B cell (primary cell): Measurements from ENCODE around the gene NFE2. TPM values are rescaled to one million over a fixed set of nuclear protein-coding genes. Genes with fewer than 3 reads are reported as not detected.

Source experiments
- ATAC-seq: fragments of 200-7000 bp; cut with Tn5 transposase; one replicate; pipeline ENCODE4 v1.10.0; 2021; ENCODE audit warnings: low read depth, mild to moderate bottlenecking, moderate number of reproducible peaks, moderate library complexity
- CTCF ChIA-PET: fragments of 350-600 bp; sonication (Branson Sonifier 250); formaldehyde crosslinking; loops from one replicate; lab custom pipeline; 2021; ENCODE audit warnings: antibody characterized with exemption, inconsistent platforms; lab: Charles Lee
- POLR2A ChIA-PET: fragments of 350-600 bp; sonication (Branson Sonifier 250); formaldehyde crosslinking; loops from one replicate; lab custom pipeline; 2021; ENCODE audit warnings: antibody characterized with exemption; lab: Charles Lee
- DNase-seq: peaks from one replicate; pipeline ENCODE4 v3.0.0; 2013
- H2AFZ ChIP-seq: 2 replicates; pipeline ENCODE4 v1.6.1; 2012; ENCODE audit warnings: mild to moderate bottlenecking, low read depth, low read length; ENCODE audit not compliant: insufficient read depth, poor library complexity, severe bottlenecking
- H3K27ac ChIP-seq, 2 donors: 1 replicate in 1 of 2; 2 replicates in 1 of 2; pipeline ENCODE4 v1.5.1; 2012 to 2013; ENCODE audit warnings: low read length in 2 of 2, mild to moderate bottlenecking in 2 of 2, moderate library complexity in 1 of 2
- H3K27me3 ChIP-seq, 4 experiments: fragments of 200-600 bp in 1 of 4; sonication (generic) in 1 of 4; replicated peaks in 1 of 4; 1 replicate in 2 of 4; 2 replicates in 2 of 4; pipeline versions ENCODE4 v1.6.1 to v1.7.0; 2013 to 2016; ENCODE audit warnings: low read length in 3 of 4, mild to moderate bottlenecking in 2 of 4, mixed read lengths in 1 of 4, moderate library complexity in 1 of 4; ENCODE audit not compliant: insufficient read depth in 4 of 4, control insufficient read depth in 3 of 4; ENCODE audit errors: control extremely low read depth in 1 of 4
- H3K36me3 ChIP-seq, 2 experiments: replicated peaks in 1 of 2; 1 replicate in 1 of 2; 2 replicates in 1 of 2; pipeline versions ENCODE4 v1.6.1 to v1.7.1; 2013; ENCODE audit warnings: low read length in 1 of 2; ENCODE audit not compliant: insufficient read depth in 2 of 2, control insufficient read depth in 1 of 2; ENCODE audit errors: control extremely low read depth in 1 of 2, extremely low read depth in 1 of 2
- H3K4me1 ChIP-seq, 2 donors: fragments of 200-600 bp in 1 of 2; sonication (generic) in 1 of 2; 1 replicate in 1 of 2; 2 replicates in 1 of 2; pipeline versions ENCODE4 v1.5.1 to v1.6.1; 2013 to 2017; ENCODE audit warnings: low read length in 2 of 2; ENCODE audit not compliant: control insufficient read depth in 2 of 2, insufficient read depth in 2 of 2
- H3K4me2 ChIP-seq: replicated peaks from 2 replicates; pipeline ENCODE3; 2012; ENCODE audit warnings: mild to moderate bottlenecking, low read depth, low read length; ENCODE audit not compliant: poor library complexity, severe bottlenecking
- H3K4me3 ChIP-seq, 5 experiments: fragments of 200-600 bp in 1 of 5; sonication (generic) in 1 of 5; 1 replicate in 3 of 5; 2 replicates in 2 of 5; pipeline versions ENCODE4 v1.5.1 to v1.7.0; 2011 to 2016; ENCODE audit warnings: low read length in 4 of 5, mild to moderate bottlenecking in 4 of 5, low read depth in 2 of 5, control low read depth in 1 of 5, moderate library complexity in 1 of 5; ENCODE audit not compliant: insufficient read depth in 1 of 5; ENCODE audit errors: control extremely low read depth in 1 of 5, extremely low read depth in 1 of 5
- H3K79me2 ChIP-seq: fragments of 200-600 bp; sonication (generic); one replicate; pipeline ENCODE4 v1.6.0; 2016; ENCODE audit warnings: low read length; ENCODE audit not compliant: control insufficient read depth, insufficient read depth
- H3K9ac ChIP-seq: fragments of 200-600 bp; sonication (generic); 2 replicates; pipeline ENCODE4 v1.6.1; 2017; ENCODE audit warnings: mild to moderate bottlenecking, low read length, moderate library complexity
- H3K9me3 ChIP-seq, 3 donors: one replicate each; pipeline versions ENCODE4 v1.6.1 to v1.7.1; 2013; ENCODE audit warnings: low read length in 2 of 3; ENCODE audit not compliant: control insufficient read depth in 2 of 3, insufficient read depth in 1 of 3; ENCODE audit errors: control extremely low read depth in 1 of 3
- H4K20me1 ChIP-seq: 2 replicates; pipeline ENCODE4 v1.6.0; 2012; ENCODE audit warnings: mild to moderate bottlenecking, low read length; ENCODE audit not compliant: insufficient read depth, control insufficient read depth, poor library complexity, severe bottlenecking
- H3K27ac Mint-ChIP-seq: one replicate; pipeline ENCODE4 v1.8.0; 2021; ENCODE audit warnings: mixed read lengths
- H3K27me3 Mint-ChIP-seq: one replicate; pipeline ENCODE4 v1.8.0; 2021; ENCODE audit warnings: mixed read lengths
- H3K4me1 Mint-ChIP-seq: one replicate; pipeline ENCODE4 v1.8.0; 2021; ENCODE audit warnings: mixed read lengths
- H3K4me3 Mint-ChIP-seq: one replicate; pipeline ENCODE4 v1.8.0; 2021; ENCODE audit warnings: mixed read lengths
- H3K9me3 Mint-ChIP-seq: one replicate; pipeline ENCODE4 v1.8.0; 2022; ENCODE audit warnings: mixed read lengths; ENCODE audit not compliant: insufficient read depth
- CTCF ChIP-seq: fragments of 200-600 bp; IDR thresholded peaks from one replicate; pipeline ENCODE4 v1.8.0; 2022; ENCODE audit warnings: antibody characterized with exemption, mild to moderate bottlenecking
- EZH2 ChIP-seq: IDR thresholded peaks from 2 replicates; pipeline ENCODE4 v1.6.1; 2012; ENCODE audit warnings: borderline replicate concordance, low read depth, mild to moderate bottlenecking, moderate library complexity, low read length; ENCODE audit not compliant: insufficient read depth, poor library complexity, severe bottlenecking
- WGBS: methylation state at CpG from one replicate; pipeline ENCODE4 v1.1.5; 2013; ENCODE audit warnings: missing lambda C conversion rate; ENCODE audit not compliant: insufficient coverage; 5-methylcytosine and 5-hydroxymethylcytosine counted together
- intact Hi-C: fragments of 100-400 bp; cut with micrococcal nuclease; formaldehyde crosslinking; loops from one replicate; pipeline ENCODE4 v1.10.0; 2022
- polyA plus RNA-seq: library from polyadenylated mRNA; depleted of rRNA; stranded (reverse); fragments of >200 nt; gene quantifications from 2 replicates; pipeline ENCODE4 v1.2.3, GENCODE V29; 2012
- total RNA-seq, 2 donors: library from RNA; stranded (reverse); fragments of 120-200 nt in 1 of 2; gene quantifications; 1 replicate in 1 of 2; 2 replicates in 1 of 2; pipeline versions ENCODE4 v1.2.3 to v1.2.4, GENCODE V29; 2013 to 2022

The NFE2 gene
- total and polyA plus RNA-seq, 2 donors (not counting 1 experiment from before 2014, with no cell fraction given): 0.60 TPM; not detected in 1

DNA sequence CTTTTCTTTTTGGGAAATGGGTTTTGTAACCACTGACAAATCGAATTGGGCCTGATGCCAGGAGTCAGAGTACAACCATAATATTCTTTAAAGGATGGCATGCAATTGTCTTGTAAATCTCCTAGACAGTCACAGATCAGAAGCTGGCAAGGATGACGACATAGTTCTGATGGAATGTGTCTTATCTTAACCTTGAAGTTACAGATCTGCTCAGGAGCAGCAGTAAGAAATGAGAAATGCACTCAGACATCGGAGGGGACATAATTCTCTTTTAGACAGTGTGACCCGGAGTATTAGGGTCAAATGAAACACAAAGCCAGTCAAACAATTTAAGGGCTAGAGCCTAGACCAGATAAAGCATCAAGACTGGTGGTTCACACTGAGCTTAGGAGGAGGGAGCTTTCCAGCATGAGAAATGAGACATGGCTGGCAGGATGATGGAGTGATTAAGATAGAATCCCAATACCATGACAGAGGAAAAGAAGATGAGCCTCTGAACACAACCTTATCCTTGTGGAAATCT lies 38.4 kb downstream of the NFE2 start:
- no peak overlapping the region for H3K4me3 ChIP-seq
- Mint-ChIP-seq H3K9me3 (no peaks in the 10 kb centered on the region), H3K27me3 (no peaks in the 10 kb centered on the region), H3K27ac (no peak overlapping the region), H3K4me1 (peaks cover 26% of the 10 kb centered on the region), H3K4me3 (no peak overlapping the region)
- H3K4me2 ChIP-seq: no peak overlapping the region
- no peaks in the 10 kb centered on the region for H3K36me3 ChIP-seq
- ATAC-seq (no peak), DNase-seq (no peak)
- TF ChIP-seq CTCF (no peak), EZH2 (no peak)
- no peaks in the 10 kb centered on the region for H4K20me1 ChIP-seq
- ChIA-PET CTCF (interaction anchor here (0.7 to 6.6 kb wide), 4 partner anchors 10 to 177 kb away, joined by 3 to 46 read pairs (median 5); no protein-coding TSS in a partner anchor), POLR2A (no interaction called here)
- peaks cover 17 to 23% of the 10 kb centered on the region in 2 donors for H3K4me1 ChIP-seq
- no peaks in the 10 kb centered on the region for H3K9me3 ChIP-seq
- H2AFZ ChIP-seq: no peak overlapping the region
- no peaks in the 10 kb centered on the region for H3K27me3 ChIP-seq
- no peak overlapping the region for H3K27ac ChIP-seq
- peaks cover 88% of the 10 kb centered on the region for H3K79me2 ChIP-seq
- intact Hi-C loops: no loop called here
- H3K9ac ChIP-seq: no peak overlapping the region
- WGBS: 48% methylated on average over 3 of the region's 4 CpGs

GRCh38 chr12:54261815-54262402 lies 38.9 kb downstream of the NFE2 start:
- Histone ChIP-seq H3K79me2 (peaks cover 83% of the 10 kb centered on the region), H3K27ac (no peak overlapping the region)

More at GRCh38 chr12:54261815-54262402, 38.9 kb downstream of the NFE2 start:
- Histone ChIP-seq H4K20me1 (no peaks in the 10 kb centered on the region), H3K4me2 (no peak overlapping the region), H2AFZ (no peak overlapping the region), H3K27me3 (no peaks in the 10 kb centered on the region), H3K4me1 (peaks cover 17 to 23% of the 10 kb centered on the region in 2 donors), H3K9ac (no peak overlapping the region), H3K9me3 (no peaks in the 10 kb centered on the region), H3K36me3 (peaks cover 0 to 3% of the 10 kb centered on the region in 2 experiments), H3K4me3 (no peak overlapping the region)
- ATAC-seq (no peak), DNase-seq (no peak)
- intact Hi-C loops: no loop called here
- H3K9me3 Mint-ChIP-seq: no peaks in the 10 kb centered on the region
- POLR2A ChIA-PET: no interaction called here
- peak overlapping the region; percentile 21 for H3K4me3 Mint-ChIP-seq
- no CpG with 5 or more reads among the region's 5 CpGs for WGBS
- H3K4me1 Mint-ChIP-seq: peaks cover 26% of the 10 kb centered on the region
- CTCF ChIA-PET: interaction anchor here (0.7 to 6.6 kb wide), 2 partner anchors 9 to 33 kb away, joined by 3 to 46 read pairs; no protein-coding TSS in a partner anchor
- H3K27ac Mint-ChIP-seq: no peak overlapping the region
- TF ChIP-seq EZH2: no peak
- TF ChIP-seq CTCF: no peak
- no peaks in the 10 kb centered on the region for H3K27me3 Mint-ChIP-seq
